Rectal smooth muscle tissue (tissue), 1 donor: ENCODE measurements around the gene TRIM65.
A peak's percentile ranks its signal among the peaks of the same experiment; 100 is the strongest.
"Not testable (repeated sequence)": the region's sequence is repeated elsewhere in the genome, so short reads cannot be mapped to it uniquely, and the experiment has no call there.

Experiments
- H3K27ac ChIP-seq: one replicate; pipeline ENCODE4 v1.7.0; 2013; ENCODE audit warnings: low read depth, low read length, inconsistent platforms
- H3K27me3 ChIP-seq: one replicate; pipeline ENCODE4 v1.7.0; 2013; ENCODE audit warnings: low read length; ENCODE audit not compliant: control insufficient read depth, insufficient read depth
- H3K36me3 ChIP-seq: one replicate; pipeline ENCODE4 v1.7.0; 2013; ENCODE audit warnings: low read length; ENCODE audit not compliant: control insufficient read depth, insufficient read depth
- H3K4me1 ChIP-seq: one replicate; pipeline ENCODE4 v1.7.0; 2013; ENCODE audit warnings: low read length; ENCODE audit not compliant: control insufficient read depth, insufficient read depth
- H3K4me3 ChIP-seq: one replicate; pipeline ENCODE4 v1.7.0; 2013; ENCODE audit warnings: low read length
- H3K9ac ChIP-seq: one replicate; pipeline ENCODE4 v1.7.0; 2013; ENCODE audit warnings: low read length

Gene TRIM65

GRCh38 chr17:75861927-75862317 is 34.8 kb downstream of the TRIM65 start:
- H3K27me3 ChIP-seq = no peaks in the 10 kb centered on the region
- H3K9ac ChIP-seq = no peak overlapping the region
- no peak overlapping the region for H3K4me3 ChIP-seq
- peak overlapping the region; percentile 6 for H3K27ac ChIP-seq
- H3K4me1 ChIP-seq = peaks cover 3% of the 10 kb centered on the region
- no peaks in the 10 kb centered on the region for H3K36me3 ChIP-seq

- not testable (repeated sequence) for H3K36me3 ChIP-seq, H3K27me3 ChIP-seq, H3K4me1 ChIP-seq, H3K4me3 ChIP-seq, H3K9ac ChIP-seq, H3K27ac ChIP-seq
These were observed 37.4 kb downstream of the TRIM65 start for GRCh38 chr17:75859358-75859757.

GRCh38 chr17:75856062-75856756 is 40.5 kb downstream of the TRIM65 start:
- H3K27me3 ChIP-seq = no peaks in the 10 kb centered on the region
- peaks cover under 1% of the 10 kb centered on the region for H3K36me3 ChIP-seq
- H3K4me3 ChIP-seq = peak overlapping the region; percentile 99
- peaks cover 20% of the 10 kb centered on the region for H3K4me1 ChIP-seq
- H3K9ac ChIP-seq = peak overlapping the region; percentile 98
- peak overlapping the region; percentile 96 for H3K27ac ChIP-seq

GRCh38 chr17:75855310-75856061 is 41.3 kb downstream of the TRIM65 start, which contains the start of gene WBP2:
TSS of gene WBP2 (minus strand) at chr17:75855335. CDS start at chr17:75855297, 38 bp downstream.
- Histone ChIP-seq H3K27ac (peak within 1 kb of the TSS; percentile 97), H3K27me3 (no peaks in the 10 kb centered on the region), H3K9ac (peak within 1 kb of the TSS; percentile 98), H3K36me3 (peaks cover 7% of the 10 kb centered on the region), H3K4me1 (peaks cover 21% of the 10 kb centered on the region), H3K4me3 (peak within 1 kb of the TSS; percentile 99)

GRCh38 chr17:75854881-75855309 is 41.9 kb downstream of the TRIM65 start:
- peak overlapping the region; percentile 74 for H3K4me3 ChIP-seq
- peak overlapping the region; percentile 29 for H3K9ac ChIP-seq
- H3K4me1 ChIP-seq = peaks cover 21% of the 10 kb centered on the region
- H3K27me3 ChIP-seq = no peaks in the 10 kb centered on the region
- peaks cover 7% of the 10 kb centered on the region for H3K36me3 ChIP-seq
- H3K27ac ChIP-seq = peak overlapping the region; percentile 97

GRCh38 chr17:75854101-75854748 is 42.5 kb downstream of the TRIM65 start:
- peaks cover 14% of the 10 kb centered on the region for H3K36me3 ChIP-seq

GRCh38 chr17:75853433-75853832 is 43.3 kb downstream of the TRIM65 start:
- H3K4me3 ChIP-seq = no peak overlapping the region
- peak overlapping the region; percentile 97 for H3K27ac ChIP-seq
- H3K27me3 ChIP-seq = no peaks in the 10 kb centered on the region
- peaks cover 21% of the 10 kb centered on the region for H3K4me1 ChIP-seq
- peaks cover 21% of the 10 kb centered on the region for H3K36me3 ChIP-seq
- H3K9ac ChIP-seq = no peak overlapping the region

More at GRCh38 chr17:75854101-75854748, 42.5 kb downstream of the TRIM65 start:
- Histone ChIP-seq H3K27ac (peak overlapping the region; percentile 97), H3K9ac (peak overlapping the region; percentile 29), H3K4me1 (peaks cover 21% of the 10 kb centered on the region), H3K4me3 (peak overlapping the region; percentile 74), H3K27me3 (no peaks in the 10 kb centered on the region)

- Histone ChIP-seq H3K27ac (peak overlapping the region; percentile 70), H3K36me3 (peaks cover 38% of the 10 kb centered on the region)
- H3K27me3 ChIP-seq = not testable (repeated sequence)
These were observed 45.1 kb downstream of the TRIM65 start for GRCh38 chr17:75851693-75851991.

GRCh38 chr17:75850928-75851692 is 45.6 kb downstream of the TRIM65 start:
- Histone ChIP-seq H3K4me3 (no peak overlapping the region), H3K9ac (no peak overlapping the region), H3K27ac (peak overlapping the region; percentile 70), H3K36me3 (peaks cover 41% of the 10 kb centered on the region), H3K4me1 (peaks cover 17% of the 10 kb centered on the region), H3K27me3 (no peaks in the 10 kb centered on the region)

More at GRCh38 chr17:75851693-75851991, 45.1 kb downstream of the TRIM65 start:
- H3K9ac ChIP-seq, H3K4me3 ChIP-seq: not testable (repeated sequence)
- peaks cover 21% of the 10 kb centered on the region for H3K4me1 ChIP-seq

- no peak overlapping the region for H3K4me3 ChIP-seq
- no peak overlapping the region for H3K9ac ChIP-seq
- H3K4me1 ChIP-seq = peaks cover 22% of the 10 kb centered on the region
- H3K27ac ChIP-seq = no peak overlapping the region
- H3K27me3 ChIP-seq = no peaks in the 10 kb centered on the region
- H3K36me3 ChIP-seq = peaks cover 42% of the 10 kb centered on the region
These were observed 47.0 kb downstream of the TRIM65 start for GRCh38 chr17:75849724-75850123.

GRCh38 chr17:75849279-75849646 is 47.5 kb downstream of the TRIM65 start:
- Histone ChIP-seq H3K36me3 (peaks cover 42% of the 10 kb centered on the region), H3K9ac (no peak overlapping the region), H3K4me1 (peaks cover 20% of the 10 kb centered on the region), H3K27ac (no peak overlapping the region), H3K27me3 (no peaks in the 10 kb centered on the region), H3K4me3 (no peak overlapping the region)
